Uterus (tissue), 2 donors: ENCODE measurements around the gene CCDC74A.
"Not testable (repeated sequence)": the region's sequence is repeated elsewhere in the genome, so short reads cannot be mapped to it uniquely, and the experiment has no call there.

ENCODE experiments used
- POLR2A ChIP-seq, 2 donors: fragments of 450-650 bp; IDR thresholded peaks; one replicate each; pipeline ENCODE4 v1.6.1; 2016; ENCODE audit warnings: antibody characterized with exemption in 2 of 2, mild to moderate bottlenecking in 1 of 2, moderate library complexity in 1 of 2
- TF ChIP-seq, protein P1 (sequence below), 4 experiments: fragments of 200-600 bp in 2 of 4; fragments of 450-650 bp in 2 of 4; sonication (generic) in 2 of 4; IDR thresholded peaks; one replicate each; pipeline ENCODE4 v1.5.1; 2016 to 2019; ENCODE audit warnings: antibody characterized with exemption in 4 of 4, mild to moderate bottlenecking in 2 of 4, moderate library complexity in 1 of 4

DNA sequence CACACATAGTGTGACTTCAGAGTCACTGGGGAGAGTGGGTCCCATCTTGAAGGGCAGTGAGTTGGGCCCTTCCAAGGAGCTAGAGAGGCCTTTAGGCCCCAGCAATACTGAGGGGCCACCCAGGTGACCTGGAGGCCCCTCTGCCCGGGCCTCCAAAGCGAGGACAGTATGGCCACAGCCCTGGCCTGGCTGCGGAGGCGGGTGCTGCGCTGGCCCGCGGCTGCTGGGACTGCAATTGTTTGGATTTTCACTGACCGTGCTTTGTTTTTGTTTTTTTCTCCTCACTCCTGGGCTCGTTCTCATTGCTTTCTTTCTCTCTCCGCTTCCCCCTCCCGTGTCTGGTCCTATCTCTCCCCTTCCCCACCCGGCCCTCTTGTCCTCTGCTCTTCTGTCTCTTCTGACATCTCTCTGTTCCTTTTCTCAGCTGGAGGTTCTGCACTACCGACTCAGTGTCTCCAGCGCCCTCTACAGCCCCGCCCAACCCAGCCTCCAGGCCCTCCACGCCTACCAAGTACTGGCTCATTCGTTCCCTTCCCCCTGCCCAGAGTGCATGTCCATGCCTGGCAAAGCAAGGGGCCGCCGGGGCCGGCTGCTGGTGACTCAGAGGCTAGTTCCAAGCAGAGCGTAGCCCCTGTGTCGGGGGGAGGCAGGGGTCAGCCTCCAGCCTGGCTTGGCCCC lies 16.3 kb upstream of the CCDC74A start:
- TF ChIP-seq POLR2A (IDR thresholded peaks at IDR 0.05): not testable (repeated sequence)
- TF ChIP-seq, protein P1, sequence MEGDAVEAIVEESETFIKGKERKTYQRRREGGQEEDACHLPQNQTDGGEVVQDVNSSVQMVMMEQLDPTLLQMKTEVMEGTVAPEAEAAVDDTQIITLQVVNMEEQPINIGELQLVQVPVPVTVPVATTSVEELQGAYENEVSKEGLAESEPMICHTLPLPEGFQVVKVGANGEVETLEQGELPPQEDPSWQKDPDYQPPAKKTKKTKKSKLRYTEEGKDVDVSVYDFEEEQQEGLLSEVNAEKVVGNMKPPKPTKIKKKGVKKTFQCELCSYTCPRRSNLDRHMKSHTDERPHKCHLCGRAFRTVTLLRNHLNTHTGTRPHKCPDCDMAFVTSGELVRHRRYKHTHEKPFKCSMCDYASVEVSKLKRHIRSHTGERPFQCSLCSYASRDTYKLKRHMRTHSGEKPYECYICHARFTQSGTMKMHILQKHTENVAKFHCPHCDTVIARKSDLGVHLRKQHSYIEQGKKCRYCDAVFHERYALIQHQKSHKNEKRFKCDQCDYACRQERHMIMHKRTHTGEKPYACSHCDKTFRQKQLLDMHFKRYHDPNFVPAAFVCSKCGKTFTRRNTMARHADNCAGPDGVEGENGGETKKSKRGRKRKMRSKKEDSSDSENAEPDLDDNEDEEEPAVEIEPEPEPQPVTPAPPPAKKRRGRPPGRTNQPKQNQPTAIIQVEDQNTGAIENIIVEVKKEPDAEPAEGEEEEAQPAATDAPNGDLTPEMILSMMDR (IDR thresholded peaks at IDR 0.05): not testable (repeated sequence)
